ENCODE data around the gene AP3B2. TPM values are rescaled to one million over a fixed set of nuclear protein-coding genes. Genes with fewer than 3 reads are reported as not detected.

Gene AP3B2
- total and polyA plus RNA-seq, 7 donors = 0.13 to 2.0 (median 0.27) TPM; not detected in 1

GRCh38 chr15:82650046-82650670 is 59.5 kb downstream of the AP3B2 start:
- Histone ChIP-seq H3K27me3 (ENCODE audit: insufficient read depth in 3 of 3, low read length in 2 of 3) (peaks cover 5 to 58% (median 20%) of the 10 kb centered on the region in 3 donors), H3K4me3 (no peak overlapping the region), H3K27ac (no peak overlapping the region), H3K9me3 (no peaks in the 10 kb centered on the region), H3K36me3 (ENCODE audit: insufficient read depth in 1 of 2, low read depth in 1 of 2) (no peaks in the 10 kb centered on the region), H3K4me1 (peaks cover 12% of the 10 kb centered on the region)
- TF ChIP-seq, protein P1, sequence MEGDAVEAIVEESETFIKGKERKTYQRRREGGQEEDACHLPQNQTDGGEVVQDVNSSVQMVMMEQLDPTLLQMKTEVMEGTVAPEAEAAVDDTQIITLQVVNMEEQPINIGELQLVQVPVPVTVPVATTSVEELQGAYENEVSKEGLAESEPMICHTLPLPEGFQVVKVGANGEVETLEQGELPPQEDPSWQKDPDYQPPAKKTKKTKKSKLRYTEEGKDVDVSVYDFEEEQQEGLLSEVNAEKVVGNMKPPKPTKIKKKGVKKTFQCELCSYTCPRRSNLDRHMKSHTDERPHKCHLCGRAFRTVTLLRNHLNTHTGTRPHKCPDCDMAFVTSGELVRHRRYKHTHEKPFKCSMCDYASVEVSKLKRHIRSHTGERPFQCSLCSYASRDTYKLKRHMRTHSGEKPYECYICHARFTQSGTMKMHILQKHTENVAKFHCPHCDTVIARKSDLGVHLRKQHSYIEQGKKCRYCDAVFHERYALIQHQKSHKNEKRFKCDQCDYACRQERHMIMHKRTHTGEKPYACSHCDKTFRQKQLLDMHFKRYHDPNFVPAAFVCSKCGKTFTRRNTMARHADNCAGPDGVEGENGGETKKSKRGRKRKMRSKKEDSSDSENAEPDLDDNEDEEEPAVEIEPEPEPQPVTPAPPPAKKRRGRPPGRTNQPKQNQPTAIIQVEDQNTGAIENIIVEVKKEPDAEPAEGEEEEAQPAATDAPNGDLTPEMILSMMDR (IDR thresholded peaks at IDR 0.05) = no peak
- ATAC-seq (no peak), DNase-seq (no peak)
- intact Hi-C loops (cut with DNase I) = no loop called here

GRCh38 chr15:82649226-82649999 is 60.3 kb downstream of the AP3B2 start:
- H3K27ac ChIP-seq = no peak overlapping the region
- no peak for DNase-seq
- H3K36me3 ChIP-seq (ENCODE audit: insufficient read depth in 1 of 2, low read depth in 1 of 2) = no peaks in the 10 kb centered on the region
- intact Hi-C loops (cut with DNase I) = no loop called here
- WGBS, 3 donors = 70 to 75% (median 74%) methylated on average over 11 of the region's 11 CpGs
- H3K27me3 ChIP-seq (ENCODE audit: insufficient read depth in 3 of 3, low read length in 2 of 3) = peaks cover 5 to 65% (median 20%) of the 10 kb centered on the region in 3 donors
- no peak for ATAC-seq
- no peak overlapping the region for H3K4me3 ChIP-seq
- TF ChIP-seq, protein P1 (IDR thresholded peaks at IDR 0.05) = no peak
- H3K9me3 ChIP-seq = no peaks in the 10 kb centered on the region
- peaks cover 12% of the 10 kb centered on the region for H3K4me1 ChIP-seq

GRCh38 chr15:82648257-82649103 is 61.2 kb downstream of the AP3B2 start:
- DNase-seq = peak in 1 of 2 donors; percentile 17
- peaks cover 5 to 74% (median 20%) of the 10 kb centered on the region in 3 donors for H3K27me3 ChIP-seq (ENCODE audit: insufficient read depth in 3 of 3, low read length in 2 of 3)

DNA sequence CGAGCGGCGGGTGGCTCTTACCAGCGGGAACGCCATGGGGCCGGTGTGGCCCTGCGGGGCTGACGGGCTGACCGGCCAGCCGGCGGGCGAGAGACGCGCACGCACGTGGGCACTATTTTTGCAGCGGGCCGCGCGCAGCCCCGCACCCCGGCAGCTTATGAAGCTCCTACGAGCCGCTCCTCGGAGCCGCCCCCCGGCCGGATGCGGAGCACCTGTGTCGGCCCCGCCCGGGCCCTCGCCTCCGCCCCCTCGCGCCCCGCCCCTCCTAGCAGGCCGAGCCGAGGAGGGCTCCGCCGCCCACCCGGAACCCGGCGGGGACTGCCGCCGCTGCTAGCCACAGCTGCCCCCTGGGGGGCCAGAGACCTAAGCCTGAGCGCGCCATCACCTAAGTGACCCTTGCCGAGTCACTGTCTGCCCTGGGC is 61.8 kb downstream of the AP3B2 start:
- Histone ChIP-seq H3K36me3 (ENCODE audit: insufficient read depth in 1 of 2, low read depth in 1 of 2) (no peaks in the 10 kb centered on the region), H3K4me3 (peak overlapping the region; percentile 72), H3K4me1 (peaks cover 12% of the 10 kb centered on the region), H3K27me3 (ENCODE audit: insufficient read depth in 3 of 3, low read length in 2 of 3) (peaks cover 5 to 81% (median 20%) of the 10 kb centered on the region in 3 donors), H3K9me3 (no peaks in the 10 kb centered on the region), H3K27ac (no peak overlapping the region)
- peak; percentile 43 to 61 for DNase-seq
- intact Hi-C loops (cut with DNase I) = no loop called here
- TF ChIP-seq, protein P1 (IDR thresholded peaks at IDR 0.05) = no peak
- ATAC-seq = peak; percentile 34 to 52 (median 40)
- WGBS, 3 donors = 0 to 3% (median 1%) methylated on average over 7 to 49 of the region's 49 CpGs

More at GRCh38 chr15:82648257-82649103, 61.2 kb downstream of the AP3B2 start:
- 11 to 12% (median 12%) methylated on average over 38 to 41 of the region's 41 CpGs for WGBS, 3 donors
- H3K36me3 ChIP-seq (ENCODE audit: insufficient read depth in 1 of 2, low read depth in 1 of 2) = no peaks in the 10 kb centered on the region
- no peak overlapping the region for H3K27ac ChIP-seq
- intact Hi-C loops (cut with DNase I) = no loop called here
- peak in 2 of 4 donors; percentile 6 to 14 for ATAC-seq
- H3K4me1 ChIP-seq = peaks cover 12% of the 10 kb centered on the region
- H3K4me3 ChIP-seq = peak overlapping the region; percentile 72
- TF ChIP-seq, protein P1 (IDR thresholded peaks at IDR 0.05) = no peak
- no peaks in the 10 kb centered on the region for H3K9me3 ChIP-seq

Data from psoas muscle (tissue), 8 donors.